CD4-positive, alpha-beta memory T cell (primary cell): ENCODE measurements around the gene ZNF341. TPM values are rescaled to one million over a fixed set of nuclear protein-coding genes. Genes with fewer than 3 reads are reported as not detected.

Experiments
- CTCF ChIA-PET: fragments of 350-600 bp; sonication (Branson Sonifier 250); formaldehyde crosslinking; loops from one replicate; lab custom pipeline; 2021; ENCODE audit warnings: inconsistent platforms; ENCODE audit not compliant: partially characterized antibody; lab: Charles Lee
- POLR2A ChIA-PET: fragments of 350-600 bp; sonication (Branson Sonifier 250); formaldehyde crosslinking; loops from one replicate; lab custom pipeline; 2021; ENCODE audit not compliant: partially characterized antibody; lab: Charles Lee
- DNase-seq, 5 donors: peaks; one replicate each; pipeline versions ENCODE4 v3.0.0 to v3.0.0-alpha.2; 2020 to 2022; ENCODE audit warnings: mixed read lengths in 1 of 5
- H3K27ac ChIP-seq: one replicate; pipeline ENCODE4 v1.7.0; 2013; ENCODE audit warnings: low read depth, low read length
- H3K27me3 ChIP-seq: 2 replicates; pipeline ENCODE4 v1.7.0; 2013; ENCODE audit warnings: mild to moderate bottlenecking, low read length, moderate library complexity; ENCODE audit not compliant: insufficient read depth
- H3K36me3 ChIP-seq: 2 replicates; pipeline ENCODE4 v1.7.0; 2013; ENCODE audit warnings: mild to moderate bottlenecking, low read length, moderate library complexity; ENCODE audit not compliant: insufficient read depth
- H3K4me1 ChIP-seq: 2 replicates; pipeline ENCODE4 v1.7.0; 2013; ENCODE audit warnings: mild to moderate bottlenecking, low read length, moderate library complexity; ENCODE audit not compliant: insufficient read depth
- H3K4me3 ChIP-seq, 2 donors: one replicate each; pipeline ENCODE4 v1.7.0; 2013; ENCODE audit warnings: low read length in 2 of 2, mild to moderate bottlenecking in 1 of 2
- H3K9me3 ChIP-seq, 2 donors: one replicate each; pipeline ENCODE4 v1.7.0; 2013; ENCODE audit warnings: low read length in 2 of 2, control low read depth in 1 of 2; ENCODE audit not compliant: control insufficient read depth in 1 of 2
- H3K27ac Mint-ChIP-seq, 7 donors: one replicate each; pipeline ENCODE4 v1.8.0; 2020 to 2021; ENCODE audit warnings: mixed read lengths in 7 of 7, mild to moderate bottlenecking in 6 of 7, inconsistent platforms in 3 of 7, moderate library complexity in 3 of 7
- H3K27me3 Mint-ChIP-seq, 2 donors: one replicate each; pipeline ENCODE4 v1.8.0; 2020 to 2021; ENCODE audit warnings: mixed read lengths in 2 of 2
- H3K36me3 Mint-ChIP-seq, 2 donors: one replicate each; pipeline ENCODE4 v1.8.0; 2020 to 2021; ENCODE audit warnings: mixed read lengths in 2 of 2, inconsistent platforms in 1 of 2, mild to moderate bottlenecking in 1 of 2
- H3K4me1 Mint-ChIP-seq, 4 donors: one replicate each; pipeline ENCODE4 v1.8.0; 2020 to 2021; ENCODE audit warnings: mixed read lengths in 4 of 4, mild to moderate bottlenecking in 1 of 4
- H3K4me3 Mint-ChIP-seq, 8 donors: one replicate each; pipeline ENCODE4 v1.8.0; 2020 to 2021; ENCODE audit warnings: mixed read lengths in 8 of 8, mild to moderate bottlenecking in 7 of 8, moderate library complexity in 6 of 8, inconsistent platforms in 3 of 8
- H3K9me3 Mint-ChIP-seq, 8 donors: one replicate each; pipeline ENCODE4 v1.8.0; 2020 to 2021; ENCODE audit warnings: mixed read lengths in 8 of 8, mild to moderate bottlenecking in 5 of 8, inconsistent platforms in 3 of 8, moderate library complexity in 1 of 8
- intact Hi-C: fragments of 100-400 bp; cut with micrococcal nuclease; formaldehyde crosslinking; loops from one replicate; pipeline ENCODE4 v1.15.1; 2023
- polyA plus RNA-seq, 2 donors: library from polyadenylated mRNA; unstranded; fragments of 300-500 nt; fragmentation: Illumina TruSeq; gene quantifications; one replicate each; pipeline ENCODE4 v1.2.3, GENCODE V29; 2021
- total RNA-seq, 2 experiments: library from RNA; stranded (reverse); gene quantifications; one replicate each; pipeline ENCODE4 v1.2.3, GENCODE V29; 2021

Gene ZNF341
- total and polyA plus RNA-seq, 4 experiments from 2014 or later = 1.5 to 5.0 (median 3.6) TPM

GRCh38 chr20:33739493-33739892 lies 7.7 kb downstream of the ZNF341 start:
- POLR2A ChIA-PET = no interaction called here
- H3K36me3 ChIP-seq = no peaks in the 10 kb centered on the region
- CTCF ChIA-PET = no interaction called here
- no peak overlapping the region for H3K27ac ChIP-seq
- peaks cover 0 to 17% (median 9%) of the 10 kb centered on the region in 8 donors for H3K9me3 Mint-ChIP-seq
- H3K36me3 Mint-ChIP-seq = peaks cover 8 to 20% of the 10 kb centered on the region in 2 donors
- DNase-seq = no peak
- peaks cover 0 to 3% (median 1%) of the 10 kb centered on the region in 4 donors for H3K4me1 Mint-ChIP-seq
- H3K27me3 Mint-ChIP-seq = no peaks in the 10 kb centered on the region
- H3K27ac Mint-ChIP-seq = no peak overlapping the region
- peaks cover 0 to 6% of the 10 kb centered on the region in 2 donors for H3K9me3 ChIP-seq
- H3K27me3 ChIP-seq = no peaks in the 10 kb centered on the region
- H3K4me3 ChIP-seq = no peak overlapping the region
- H3K4me3 Mint-ChIP-seq = no peak overlapping the region
- H3K4me1 ChIP-seq = peaks cover under 1% of the 10 kb centered on the region
- intact Hi-C loops = no loop called here

- intact Hi-C loops = no loop called here
- no peak overlapping the region for H3K27ac Mint-ChIP-seq
Observed at GRCh38 chr20:33740189-33740588, 8.4 kb downstream of the ZNF341 start.

GRCh38 chr20:33744181-33744580 lies 12.4 kb downstream of the ZNF341 start:
- Mint-ChIP-seq H3K27me3 (no peaks in the 10 kb centered on the region), H3K36me3 (peaks cover 21 to 28% of the 10 kb centered on the region in 2 donors), H3K27ac (peak overlapping the region in 1 of 7 donors; percentile 29), H3K9me3 (no peaks in the 10 kb centered on the region), H3K4me3 (no peak overlapping the region), H3K4me1 (peaks cover 0 to 3% (median 0%) of the 10 kb centered on the region in 4 donors)
- Histone ChIP-seq H3K4me1 (no peaks in the 10 kb centered on the region), H3K36me3 (peaks cover 6% of the 10 kb centered on the region), H3K27me3 (no peaks in the 10 kb centered on the region), H3K27ac (no peak overlapping the region), H3K4me3 (no peak overlapping the region), H3K9me3 (no peaks in the 10 kb centered on the region)
- CTCF ChIA-PET = no interaction called here
- POLR2A ChIA-PET = no interaction called here
- intact Hi-C loops = no loop called here
- DNase-seq = no peak

More at GRCh38 chr20:33740189-33740588, 8.4 kb downstream of the ZNF341 start:
- Histone ChIP-seq H3K27me3 (no peaks in the 10 kb centered on the region), H3K27ac (no peak overlapping the region), H3K4me1 (no peaks in the 10 kb centered on the region), H3K4me3 (no peak overlapping the region), H3K9me3 (peaks cover 0 to 6% of the 10 kb centered on the region in 2 donors), H3K36me3 (no peaks in the 10 kb centered on the region)
- H3K9me3 Mint-ChIP-seq = peaks cover 0 to 17% (median 9%) of the 10 kb centered on the region in 8 donors
- no peak overlapping the region for H3K4me3 Mint-ChIP-seq
- H3K4me1 Mint-ChIP-seq = peaks cover 0 to 3% (median 1%) of the 10 kb centered on the region in 4 donors
- ChIA-PET POLR2A (interaction anchor here (1.0 kb wide), 1 partner anchor 8 kb away, joined by 3 read pairs; the partner anchor contains the start of gene ZNF341), CTCF (no interaction called here)
- H3K27me3 Mint-ChIP-seq = no peaks in the 10 kb centered on the region
- H3K36me3 Mint-ChIP-seq = peaks cover 12 to 23% of the 10 kb centered on the region in 2 donors
- no peak for DNase-seq

GRCh38 chr20:33744773-33745385 lies 13.1 kb downstream of the ZNF341 start:
- DNase-seq = no peak
- Histone ChIP-seq H3K36me3 (peaks cover 6% of the 10 kb centered on the region), H3K4me3 (no peak overlapping the region), H3K27me3 (no peaks in the 10 kb centered on the region), H3K4me1 (no peaks in the 10 kb centered on the region), H3K27ac (no peak overlapping the region), H3K9me3 (no peaks in the 10 kb centered on the region)
- Mint-ChIP-seq H3K9me3 (no peaks in the 10 kb centered on the region), H3K4me3 (no peak overlapping the region), H3K27ac (peak overlapping the region in 1 of 7 donors; percentile 3), H3K27me3 (no peaks in the 10 kb centered on the region), H3K4me1 (peaks cover 0 to 3% (median 0%) of the 10 kb centered on the region in 4 donors), H3K36me3 (peaks cover 19 to 24% of the 10 kb centered on the region in 2 donors)
- ChIA-PET POLR2A (no interaction called here), CTCF (no interaction called here)
- intact Hi-C loops = no loop called here

- CTCF ChIA-PET = interaction anchor here (0.7 kb wide), 1 partner anchor 750 kb away, joined by 3 read pairs; no protein-coding TSS in a partner anchor
- no peak overlapping the region for H3K4me3 ChIP-seq
- no peak overlapping the region for H3K27ac Mint-ChIP-seq
- H3K4me1 Mint-ChIP-seq = peaks cover 0 to 3% (median 0%) of the 10 kb centered on the region in 4 donors
- H3K9me3 Mint-ChIP-seq = no peaks in the 10 kb centered on the region
- no peaks in the 10 kb centered on the region for H3K9me3 ChIP-seq
- H3K27me3 Mint-ChIP-seq = no peaks in the 10 kb centered on the region
- H3K27ac ChIP-seq = no peak overlapping the region
- intact Hi-C loops = no loop called here
- H3K4me3 Mint-ChIP-seq = no peak overlapping the region
- peaks cover 6% of the 10 kb centered on the region for H3K36me3 ChIP-seq
- no peaks in the 10 kb centered on the region for H3K27me3 ChIP-seq
- H3K36me3 Mint-ChIP-seq = peaks cover 28 to 29% of the 10 kb centered on the region in 2 donors
- H3K4me1 ChIP-seq = no peaks in the 10 kb centered on the region
- DNase-seq = no peak
- POLR2A ChIA-PET = no interaction called here
Observed at GRCh38 chr20:33746325-33746998, 14.7 kb downstream of the ZNF341 start.

GRCh38 chr20:33751775-33752174 lies 20.0 kb downstream of the ZNF341 start:
- H3K36me3 Mint-ChIP-seq = peaks cover 36 to 44% of the 10 kb centered on the region in 2 donors
- no peak overlapping the region for H3K4me3 Mint-ChIP-seq
- H3K27me3 Mint-ChIP-seq = no peaks in the 10 kb centered on the region
- H3K9me3 Mint-ChIP-seq = no peaks in the 10 kb centered on the region
- Histone ChIP-seq H3K36me3 (peaks cover 16% of the 10 kb centered on the region), H3K27ac (no peak overlapping the region), H3K27me3 (no peaks in the 10 kb centered on the region), H3K4me3 (no peak overlapping the region), H3K9me3 (no peaks in the 10 kb centered on the region), H3K4me1 (no peaks in the 10 kb centered on the region)
- intact Hi-C loops = no loop called here
- CTCF ChIA-PET = no interaction called here
- DNase-seq = no peak
- no peak overlapping the region for H3K27ac Mint-ChIP-seq
- H3K4me1 Mint-ChIP-seq = no peaks in the 10 kb centered on the region
- POLR2A ChIA-PET = no interaction called here

- H3K4me1 Mint-ChIP-seq = no peaks in the 10 kb centered on the region
- H3K27ac Mint-ChIP-seq = no peak overlapping the region
- peaks cover 19% of the 10 kb centered on the region for H3K36me3 ChIP-seq
Observed at GRCh38 chr20:33753143-33753542, 21.3 kb downstream of the ZNF341 start.

More at GRCh38 chr20:33753143-33753542, 21.3 kb downstream of the ZNF341 start:
- Histone ChIP-seq H3K4me3 (no peak overlapping the region), H3K9me3 (no peaks in the 10 kb centered on the region), H3K4me1 (no peaks in the 10 kb centered on the region), H3K27me3 (no peaks in the 10 kb centered on the region), H3K27ac (no peak overlapping the region)
- DNase-seq = no peak
- ChIA-PET POLR2A (interaction anchor here (1.8 kb wide), 1 partner anchor 21 kb away, joined by 6 read pairs; the partner anchor contains the start of gene ZNF341), CTCF (interaction anchor here (1.1 kb wide), 1 partner anchor 11 kb away, joined by 3 read pairs; no protein-coding TSS in a partner anchor)
- Mint-ChIP-seq H3K9me3 (peaks cover 0 to 4% (median 0%) of the 10 kb centered on the region in 8 donors), H3K4me3 (no peak overlapping the region), H3K27me3 (no peaks in the 10 kb centered on the region), H3K36me3 (peaks cover 45 to 51% of the 10 kb centered on the region in 2 donors)
- intact Hi-C loops = no loop called here
